ENCODE data around the gene KRTAP10-1.

KRTAP10-1 gene

DNA sequence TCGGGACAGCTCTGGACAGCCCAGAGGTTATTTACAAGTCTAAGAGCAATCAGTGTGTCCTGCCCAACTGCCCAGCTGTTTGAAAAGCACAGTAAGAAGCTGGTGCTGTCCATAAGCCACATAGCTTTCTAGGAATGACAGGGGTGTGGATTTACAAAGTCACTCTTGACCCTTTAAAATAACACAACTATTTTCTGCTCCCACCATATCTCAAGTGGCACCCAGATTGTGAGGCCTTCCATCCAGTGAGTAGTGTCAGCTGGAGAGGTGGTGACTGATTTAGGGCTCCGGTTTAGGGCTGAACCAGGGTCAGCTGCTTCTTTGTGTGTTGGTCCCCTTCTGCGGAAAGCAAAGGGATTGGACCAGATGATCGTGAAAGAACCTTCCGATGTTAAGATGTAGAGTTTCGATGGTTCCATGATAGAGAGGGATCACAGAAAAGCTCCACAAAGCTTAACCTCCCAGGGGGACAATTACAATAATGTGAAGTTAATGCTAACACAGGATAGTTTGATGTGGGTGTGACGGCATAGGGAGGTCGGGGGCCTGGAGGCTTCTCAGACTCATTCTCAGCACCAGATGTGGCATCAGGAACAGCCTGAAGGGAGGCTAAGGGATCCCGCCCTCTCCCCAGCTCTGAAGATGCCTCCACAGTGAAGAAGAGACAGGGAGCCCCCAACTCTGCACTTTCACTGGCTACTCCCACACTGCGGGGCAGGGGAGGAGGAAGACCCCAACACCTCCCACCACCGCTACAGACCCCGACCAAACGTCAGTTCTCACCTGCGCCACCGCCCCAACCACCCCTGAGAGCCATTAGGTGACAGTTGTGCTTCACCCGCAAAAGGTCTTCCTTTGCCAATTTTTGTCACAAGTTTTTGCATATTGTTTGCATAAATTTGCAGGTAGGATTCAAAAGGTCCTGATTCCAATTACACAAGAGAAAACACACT is 44.1 kb downstream of the KRTAP10-1 start:
- no peak for DNase-seq
- Histone ChIP-seq H2BK5ac (ENCODE audit: low read length) (no peak overlapping the region), H3K18ac (ENCODE audit: low read length) (no peak overlapping the region), H3K36me3 (ENCODE audit: control insufficient read depth, insufficient read depth, low read length) (peaks cover 3% of the 10 kb centered on the region), H3K4me3 (ENCODE audit: low read length) (no peak overlapping the region), H3K4me1 (ENCODE audit: control insufficient read depth, low read depth, low read length) (peaks cover 4% of the 10 kb centered on the region), H2BK15ac (replicated peaks; ENCODE audit: low read depth) (no peak overlapping the region), H3K27ac (ENCODE audit: low read depth, low read length) (no peak overlapping the region), H3K27me3 (ENCODE audit: insufficient read depth, low read length, poor library complexity) (no peaks in the 10 kb centered on the region), H4K5ac (ENCODE audit: low read length) (no peak overlapping the region), H3K4ac (ENCODE audit: low read depth, low read length) (no peak overlapping the region), H3K79me2 (ENCODE audit: control insufficient read depth, insufficient read depth, low read length) (no peaks in the 10 kb centered on the region), H4K8ac (ENCODE audit: low read depth, low read length) (no peak overlapping the region), H3K23ac (ENCODE audit: low read length) (no peak overlapping the region), H3K4me2 (ENCODE audit: low read length) (no peak overlapping the region), H2AK5ac (ENCODE audit: low read length) (no peak overlapping the region), H3K56ac (ENCODE audit: low read length) (no peak overlapping the region), H2BK120ac (ENCODE audit: low read depth, low read length) (no peak overlapping the region), H3K9ac (ENCODE audit: low read length) (no peak overlapping the region), H3K79me1 (ENCODE audit: low read length) (peaks cover 3% of the 10 kb centered on the region)
- WGBS (ENCODE audit: extremely low coverage, insufficient coverage, low lambda C conversion rate): no CpG with 5 or more reads among the region's 16 CpGs

- Histone ChIP-seq H4K5ac (ENCODE audit: low read length) (no peak overlapping the region), H2BK120ac (ENCODE audit: low read depth, low read length) (no peak overlapping the region), H3K23ac (ENCODE audit: low read length) (no peak overlapping the region), H4K8ac (ENCODE audit: low read depth, low read length) (no peak overlapping the region), H3K27me3 (ENCODE audit: insufficient read depth, low read length, poor library complexity) (no peaks in the 10 kb centered on the region), H3K4me1 (ENCODE audit: control insufficient read depth, low read depth, low read length) (peaks cover 4% of the 10 kb centered on the region), H3K4me2 (ENCODE audit: low read length) (no peak overlapping the region), H3K4ac (ENCODE audit: low read depth, low read length) (no peak overlapping the region), H3K79me2 (ENCODE audit: control insufficient read depth, insufficient read depth, low read length) (no peaks in the 10 kb centered on the region), H2BK15ac (replicated peaks; ENCODE audit: low read depth) (no peak overlapping the region), H3K4me3 (ENCODE audit: low read length) (no peak overlapping the region), H2AK5ac (ENCODE audit: low read length) (no peak overlapping the region), H3K9ac (ENCODE audit: low read length) (no peak overlapping the region), H3K27ac (ENCODE audit: low read depth, low read length) (no peak overlapping the region), H3K79me1 (ENCODE audit: low read length) (peaks cover 3% of the 10 kb centered on the region), H3K18ac (ENCODE audit: low read length) (no peak overlapping the region), H2BK5ac (ENCODE audit: low read length) (no peak overlapping the region), H3K36me3 (ENCODE audit: control insufficient read depth, insufficient read depth, low read length) (peaks cover 3% of the 10 kb centered on the region), H3K56ac (ENCODE audit: low read length) (no peak overlapping the region)
- no peak for DNase-seq
- WGBS (ENCODE audit: extremely low coverage, insufficient coverage, low lambda C conversion rate): no CpG with 5 or more reads among the region's 13 CpGs
These were observed 45.0 kb downstream of the KRTAP10-1 start for GRCh38 chr21:44494956-44495355.

DNA sequence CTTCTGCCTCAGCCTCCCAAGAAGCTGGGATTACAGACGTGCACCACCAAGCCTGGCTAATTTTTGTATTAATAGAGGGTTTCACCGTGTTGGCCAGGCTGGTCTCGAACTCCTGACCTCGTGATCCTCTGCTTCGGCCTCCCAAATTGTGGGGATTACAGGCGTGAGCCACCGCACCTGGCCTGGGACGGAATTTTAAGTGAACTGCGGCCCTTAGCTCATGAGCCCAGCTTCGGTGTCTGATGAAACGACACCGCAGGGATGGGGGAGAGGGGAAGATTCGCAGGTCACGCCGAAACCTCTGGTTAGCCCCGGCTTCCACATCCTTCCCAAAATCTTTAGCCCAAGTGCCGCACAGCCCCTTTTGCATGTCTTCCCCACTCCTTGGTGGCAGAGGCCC is 45.6 kb downstream of the KRTAP10-1 start:
- Histone ChIP-seq H3K23ac (ENCODE audit: low read length) (no peak overlapping the region), H3K79me1 (ENCODE audit: low read length) (peaks cover 3% of the 10 kb centered on the region), H3K4ac (ENCODE audit: low read depth, low read length) (no peak overlapping the region), H3K9ac (ENCODE audit: low read length) (no peak overlapping the region), H3K4me3 (ENCODE audit: low read length) (no peak overlapping the region), H3K4me1 (ENCODE audit: control insufficient read depth, low read depth, low read length) (peaks cover 4% of the 10 kb centered on the region), H3K56ac (ENCODE audit: low read length) (no peak overlapping the region), H2BK120ac (ENCODE audit: low read depth, low read length) (no peak overlapping the region), H3K27me3 (ENCODE audit: insufficient read depth, low read length, poor library complexity) (no peaks in the 10 kb centered on the region), H3K18ac (ENCODE audit: low read length) (no peak overlapping the region), H2BK15ac (replicated peaks; ENCODE audit: low read depth) (no peak overlapping the region), H3K36me3 (ENCODE audit: control insufficient read depth, insufficient read depth, low read length) (peaks cover 3% of the 10 kb centered on the region), H3K27ac (ENCODE audit: low read depth, low read length) (no peak overlapping the region), H2BK5ac (ENCODE audit: low read length) (no peak overlapping the region), H4K5ac (ENCODE audit: low read length) (no peak overlapping the region), H4K8ac (ENCODE audit: low read depth, low read length) (no peak overlapping the region), H2AK5ac (ENCODE audit: low read length) (no peak overlapping the region), H3K79me2 (ENCODE audit: control insufficient read depth, insufficient read depth, low read length) (no peaks in the 10 kb centered on the region), H3K4me2 (ENCODE audit: low read length) (no peak overlapping the region)
- DNase-seq: no peak
- no CpG with 5 or more reads among the region's 17 CpGs for WGBS (ENCODE audit: extremely low coverage, insufficient coverage, low lambda C conversion rate)

- Histone ChIP-seq H3K4me2 (ENCODE audit: low read length) (no peak overlapping the region), H2AK5ac (ENCODE audit: low read length) (no peak overlapping the region), H2BK15ac (replicated peaks; ENCODE audit: low read depth) (no peak overlapping the region), H3K4me3 (ENCODE audit: low read length) (no peak overlapping the region), H3K27me3 (ENCODE audit: insufficient read depth, low read length, poor library complexity) (no peaks in the 10 kb centered on the region), H3K9ac (ENCODE audit: low read length) (no peak overlapping the region), H3K79me1 (ENCODE audit: low read length) (peaks cover 8% of the 10 kb centered on the region), H3K79me2 (ENCODE audit: control insufficient read depth, insufficient read depth, low read length) (peaks cover 6% of the 10 kb centered on the region), H3K36me3 (ENCODE audit: control insufficient read depth, insufficient read depth, low read length) (peaks cover 3% of the 10 kb centered on the region), H4K5ac (ENCODE audit: low read length) (no peak overlapping the region), H2BK5ac (ENCODE audit: low read length) (no peak overlapping the region), H3K23ac (ENCODE audit: low read length) (no peak overlapping the region), H4K8ac (ENCODE audit: low read depth, low read length) (no peak overlapping the region), H3K27ac (ENCODE audit: low read depth, low read length) (no peak overlapping the region), H3K4me1 (ENCODE audit: control insufficient read depth, low read depth, low read length) (peaks cover 4% of the 10 kb centered on the region), H2BK120ac (ENCODE audit: low read depth, low read length) (no peak overlapping the region), H3K56ac (ENCODE audit: low read length) (no peak overlapping the region), H3K18ac (ENCODE audit: low read length) (no peak overlapping the region), H3K4ac (ENCODE audit: low read depth, low read length) (no peak overlapping the region)
- no CpG with 5 or more reads among the region's 9 CpGs for WGBS (ENCODE audit: extremely low coverage, insufficient coverage, low lambda C conversion rate)
- DNase-seq: no peak
These were observed 47.2 kb downstream of the KRTAP10-1 start for GRCh38 chr21:44492567-44493385.

GRCh38 chr21:44490816-44491215 is 49.2 kb downstream of the KRTAP10-1 start:
- Histone ChIP-seq H3K79me1 (ENCODE audit: low read length) (peaks cover 8% of the 10 kb centered on the region), H4K8ac (ENCODE audit: low read depth, low read length) (no peak overlapping the region)
- no CpG with 5 or more reads among the region's 9 CpGs for WGBS (ENCODE audit: extremely low coverage, insufficient coverage, low lambda C conversion rate)

More at GRCh38 chr21:44490816-44491215, 49.2 kb downstream of the KRTAP10-1 start:
- H2BK5ac ChIP-seq (ENCODE audit: low read length): no peak overlapping the region
- H3K18ac ChIP-seq (ENCODE audit: low read length): no peak overlapping the region
- H3K4me2 ChIP-seq (ENCODE audit: low read length): no peak overlapping the region
- H3K36me3 ChIP-seq (ENCODE audit: control insufficient read depth, insufficient read depth, low read length): peaks cover 3% of the 10 kb centered on the region
- H4K5ac ChIP-seq (ENCODE audit: low read length): no peak overlapping the region
- no peak overlapping the region for H2BK15ac ChIP-seq (replicated peaks; ENCODE audit: low read depth)
- peaks cover 6% of the 10 kb centered on the region for H3K79me2 ChIP-seq (ENCODE audit: control insufficient read depth, insufficient read depth, low read length)
- H3K27me3 ChIP-seq (ENCODE audit: insufficient read depth, low read length, poor library complexity): no peaks in the 10 kb centered on the region
- no peak overlapping the region for H3K56ac ChIP-seq (ENCODE audit: low read length)
- no peaks in the 10 kb centered on the region for H3K4me1 ChIP-seq (ENCODE audit: control insufficient read depth, low read depth, low read length)
- H2BK120ac ChIP-seq (ENCODE audit: low read depth, low read length): no peak overlapping the region
- H3K27ac ChIP-seq (ENCODE audit: low read depth, low read length): no peak overlapping the region
- no peak overlapping the region for H3K9ac ChIP-seq (ENCODE audit: low read length)
- no peak overlapping the region for H3K23ac ChIP-seq (ENCODE audit: low read length)
- H3K4me3 ChIP-seq (ENCODE audit: low read length): no peak overlapping the region
- DNase-seq: no peak
- H3K4ac ChIP-seq (ENCODE audit: low read depth, low read length): no peak overlapping the region
- no peak overlapping the region for H2AK5ac ChIP-seq (ENCODE audit: low read length)

Measured in mesendoderm (in vitro differentiated cells).